Skin epidermis (tissue), 12 donors: ENCODE results near the gene KAT8.
A peak's percentile ranks its signal among the peaks of the same experiment; 100 is the strongest.

Experiments
- H3K27ac ChIP-seq, 21 experiments: fragments of 200-600 bp; sonication (generic) in 11 of 21; one replicate each; pipeline ENCODE4 v1.5.0; 2020; ENCODE audit warnings: mild to moderate bottlenecking in 3 of 21, inconsistent platforms in 2 of 21, moderate library complexity in 2 of 21
- H3K4me3 ChIP-seq, 7 experiments: fragments of 200-600 bp; sonication (generic) in 2 of 7; one replicate each; pipeline ENCODE4 v1.5.0; 2020; ENCODE audit warnings: inconsistent platforms in 2 of 7, mild to moderate bottlenecking in 2 of 7, moderate library complexity in 1 of 7

KAT8 gene

DNA sequence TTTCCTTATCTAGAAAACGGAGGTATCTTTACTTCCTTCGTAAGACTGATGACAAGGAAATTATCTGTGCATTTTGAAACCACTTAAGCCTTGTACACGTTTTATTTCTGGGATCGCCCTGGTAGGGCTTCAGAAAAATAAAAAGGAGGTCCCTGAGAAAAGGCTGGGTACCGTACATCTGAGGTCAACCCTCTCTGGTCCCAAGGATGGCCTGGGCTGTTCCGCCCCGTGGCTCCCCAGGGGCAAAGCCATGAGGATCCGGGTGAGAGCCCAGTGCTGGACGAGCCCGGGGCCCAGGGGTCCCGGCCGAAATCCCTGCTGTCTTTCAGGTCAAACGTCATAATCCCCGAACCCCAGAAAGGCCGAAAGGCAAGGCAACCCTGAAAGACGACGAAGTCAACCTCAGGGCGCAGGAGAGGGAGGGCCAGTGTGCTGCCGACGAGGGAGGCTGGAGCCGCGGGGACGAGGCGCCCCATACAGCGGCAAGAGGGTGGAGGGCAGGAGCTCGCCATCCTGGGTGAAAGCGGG is 61.8 kb downstream of the KAT8 start:
- Histone ChIP-seq H3K4me3 (peak overlapping the region; percentile 73 to 100 (median 94)), H3K27ac (peak overlapping the region; percentile 71 to 99 (median 96))

GRCh38 chr16:31179747-31180459 is 62.4 kb downstream of the KAT8 start, which contains the start of gene FUS:
FUS (plus strand) TSS chr16:31180139; CDS start chr16:31180215, 76 bp downstream.
- Histone ChIP-seq H3K27ac (peak within 1 kb of the TSS; percentile 71 to 99 (median 96)), H3K4me3 (peak within 1 kb of the TSS; percentile 73 to 100 (median 94))
